Raji (cell line): Measurements from ENCODE around the gene ENKD1.

Source experiments
- POLR2A ChIP-seq: IDR thresholded peaks from 2 replicates; pipeline ENCODE4 v1.6.1; 2011; ENCODE audit warnings: low read depth, low read length, control low read depth; ENCODE audit not compliant: insufficient read depth

Gene ENKD1, protein sequence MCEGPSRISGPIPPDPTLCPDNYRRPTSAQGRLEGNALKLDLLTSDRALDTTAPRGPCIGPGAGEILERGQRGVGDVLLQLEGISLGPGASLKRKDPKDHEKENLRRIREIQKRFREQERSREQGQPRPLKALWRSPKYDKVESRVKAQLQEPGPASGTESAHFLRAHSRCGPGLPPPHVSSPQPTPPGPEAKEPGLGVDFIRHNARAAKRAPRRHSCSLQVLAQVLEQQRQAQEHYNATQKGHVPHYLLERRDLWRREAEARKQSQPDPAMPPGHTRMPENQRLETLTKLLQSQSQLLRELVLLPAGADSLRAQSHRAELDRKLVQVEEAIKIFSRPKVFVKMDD

DNA sequence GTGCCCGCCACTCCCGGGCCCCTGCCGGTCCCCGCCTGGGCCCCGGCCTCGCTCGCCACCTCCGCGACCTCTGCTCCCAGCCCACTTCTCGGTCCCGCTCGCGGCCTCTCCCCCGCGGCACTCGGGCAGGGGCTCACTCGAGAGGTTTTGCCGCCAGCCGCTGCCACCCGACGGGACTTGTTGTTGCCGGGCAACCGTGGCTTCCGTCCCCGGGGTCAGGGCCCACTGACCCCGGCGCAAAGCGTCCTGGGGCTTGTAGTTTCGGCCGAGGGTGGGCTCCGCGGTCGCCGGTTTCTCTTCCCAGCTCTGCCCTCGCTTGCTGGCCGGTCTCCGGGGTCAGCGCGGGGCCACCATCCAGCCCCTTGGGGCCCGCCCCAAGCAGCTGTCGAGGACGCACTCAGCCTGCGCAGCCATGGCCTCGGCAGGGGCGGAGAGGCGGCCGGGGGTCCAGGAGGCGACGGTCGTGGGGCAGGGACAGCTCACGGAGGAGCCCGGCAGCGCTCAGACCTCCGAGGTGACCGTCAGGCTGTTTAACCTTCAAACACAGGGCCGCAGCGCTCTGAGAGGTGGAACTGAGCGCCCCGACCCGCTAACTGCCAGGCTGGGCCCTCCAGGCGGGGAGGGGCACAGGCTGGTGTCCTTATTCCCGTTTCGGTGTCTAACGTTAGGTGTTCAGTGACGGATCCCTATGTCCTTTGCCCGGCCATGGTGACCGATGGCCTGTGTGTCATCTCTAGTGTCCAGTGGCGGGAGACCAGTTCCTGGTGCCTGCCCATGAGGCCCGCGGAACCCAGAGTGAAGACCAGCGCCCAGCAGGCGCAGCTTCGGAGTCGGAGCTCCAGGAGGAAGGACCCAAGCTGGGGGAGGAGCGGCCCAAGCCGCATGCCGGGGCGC is at the start of gene ENKD1, which contains the start of gene C16orf86:
Gene ENKD1, minus strand, starts transcription at position 192 of the 894 bp plus-strand sequence. CDS start 308 bp downstream, outside the sequence.
Gene C16orf86, plus strand, starts transcription at position 256 of the 894 bp plus-strand sequence. Its CDS starts 157 bp downstream, at position 413.
- TF ChIP-seq POLR2A = 0 out of 2 replicates have a peak, but pooled peaks have one; percentile 13

DNA sequence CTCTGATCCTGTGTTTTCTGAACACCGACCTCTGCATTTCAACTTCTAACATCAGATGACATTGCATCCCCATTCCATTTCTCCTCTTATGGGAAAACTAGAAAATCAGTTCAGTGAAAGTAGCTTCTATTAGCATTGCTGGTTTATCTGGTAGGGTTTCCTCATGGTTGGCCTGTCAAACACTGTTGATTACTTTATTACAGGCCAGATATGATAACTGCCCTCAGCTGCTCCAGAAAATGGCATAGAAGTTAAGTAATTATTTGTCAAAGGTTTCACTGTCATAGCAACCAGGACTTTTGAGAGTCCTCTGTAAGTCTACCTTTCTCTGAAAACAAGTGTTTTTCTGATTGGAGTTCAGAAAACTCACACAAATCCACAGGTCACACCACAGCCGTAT is 49.5 kb upstream of the ENKD1 start:
- TF ChIP-seq POLR2A = no peak

DNA sequence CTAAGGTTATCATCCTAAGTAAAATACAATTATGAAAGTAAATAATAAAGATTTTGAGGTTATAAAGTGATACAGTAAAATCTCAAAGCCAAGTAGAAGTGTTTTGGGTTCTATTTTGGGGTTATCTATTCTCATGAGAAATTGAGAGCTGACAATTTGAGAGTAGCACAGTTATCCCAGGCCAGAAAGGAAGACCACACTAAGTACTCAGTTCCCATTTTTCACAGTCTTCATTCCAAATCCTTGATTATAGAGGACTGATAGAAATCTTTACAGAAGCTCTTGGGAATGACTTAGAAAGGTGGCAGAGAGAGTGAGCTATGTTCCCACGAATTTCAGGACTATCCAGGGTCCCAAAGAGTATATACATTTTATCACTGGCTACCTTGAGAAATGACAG is 48.0 kb upstream of the ENKD1 start:
- no peak for TF ChIP-seq POLR2A

DNA sequence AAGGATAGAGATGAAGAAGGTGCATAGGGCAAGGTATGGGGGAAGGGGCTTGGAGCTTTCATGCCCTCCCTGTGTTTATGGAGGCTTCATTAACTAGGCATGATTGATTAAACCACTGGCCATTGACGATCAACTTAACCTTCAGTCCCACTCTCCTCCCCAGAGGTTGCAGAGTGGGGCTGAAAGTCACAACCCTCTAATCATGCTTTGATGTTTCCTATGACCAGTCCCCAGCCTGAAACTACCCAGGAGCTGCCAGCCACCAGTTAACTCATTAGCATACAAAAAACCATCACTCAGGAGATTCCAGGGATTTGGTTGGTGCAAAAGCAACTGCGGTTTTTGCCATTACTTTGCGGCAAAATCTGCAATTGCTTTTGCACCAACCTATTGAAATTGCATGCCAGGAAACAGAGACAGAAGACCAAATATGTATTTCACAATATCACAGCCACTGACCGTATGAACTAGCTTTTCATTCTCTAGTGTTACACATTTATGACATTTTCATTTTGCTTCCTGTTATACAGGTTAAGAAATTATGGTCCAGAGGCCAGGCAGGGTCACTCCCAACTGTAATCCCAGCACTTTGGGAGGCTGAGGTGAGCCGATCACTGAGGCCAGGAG is 47.2 kb upstream of the ENKD1 start:
- no peak for TF ChIP-seq POLR2A

DNA sequence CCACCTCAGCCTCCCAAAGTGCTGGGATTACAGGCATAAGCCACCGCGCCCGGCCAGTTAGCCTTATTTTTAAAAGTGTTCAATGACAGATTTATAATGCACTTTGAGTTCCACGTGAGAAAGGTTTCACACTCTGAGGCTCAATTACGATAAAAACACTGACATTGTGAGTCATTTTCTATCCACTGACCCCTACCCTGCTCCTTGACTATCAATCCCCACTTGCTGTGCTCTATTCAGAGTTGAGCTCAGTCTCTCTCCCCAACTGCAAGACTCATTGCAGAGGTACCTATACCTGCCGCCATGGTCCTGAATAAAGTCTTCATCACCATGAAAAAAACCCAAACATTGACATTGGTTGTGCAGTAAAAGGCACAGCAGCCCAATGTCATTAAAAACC is 44.1 kb upstream of the ENKD1 start:
- TF ChIP-seq POLR2A = no peak

DNA sequence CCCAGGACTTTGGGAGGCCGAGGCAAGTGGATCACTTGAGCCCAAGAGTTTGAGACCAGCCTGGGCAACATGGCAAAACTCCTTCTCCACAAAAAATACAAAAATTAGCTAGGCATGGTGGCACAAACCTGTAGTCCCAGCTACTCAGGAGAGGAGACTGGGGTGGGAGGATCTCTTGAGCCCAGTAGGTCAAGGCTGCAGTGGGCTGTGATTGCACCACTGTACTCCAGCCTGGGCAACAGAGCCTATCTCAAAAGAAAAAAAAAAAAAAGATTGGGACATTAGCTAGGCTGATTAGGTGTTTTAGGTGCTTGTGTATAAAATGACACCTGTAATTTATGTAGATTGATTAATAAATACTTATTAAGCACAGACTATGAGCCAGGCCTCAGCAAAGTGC is 42.5 kb upstream of the ENKD1 start:
- no peak for TF ChIP-seq POLR2A

DNA sequence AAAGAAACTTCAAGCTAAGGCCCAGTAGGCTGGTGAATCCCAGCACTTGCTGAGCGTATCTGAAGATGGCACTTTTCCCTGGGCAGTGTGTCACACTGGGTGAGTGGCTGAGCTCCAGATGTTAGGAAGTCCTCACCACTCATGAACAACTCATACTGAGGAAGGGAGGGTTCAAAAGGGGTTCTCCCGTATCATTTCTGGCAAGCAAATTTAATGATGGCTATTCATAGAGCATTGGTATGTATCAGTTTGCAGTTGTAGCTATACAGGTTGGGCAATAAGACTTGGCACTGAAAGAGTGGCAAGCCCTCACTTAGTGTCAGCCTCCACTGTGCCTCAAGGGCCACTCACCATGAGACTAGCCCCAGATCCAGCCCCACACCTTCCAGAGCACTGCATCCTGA is 41.8 kb upstream of the ENKD1 start:
- no peak for TF ChIP-seq POLR2A

DNA sequence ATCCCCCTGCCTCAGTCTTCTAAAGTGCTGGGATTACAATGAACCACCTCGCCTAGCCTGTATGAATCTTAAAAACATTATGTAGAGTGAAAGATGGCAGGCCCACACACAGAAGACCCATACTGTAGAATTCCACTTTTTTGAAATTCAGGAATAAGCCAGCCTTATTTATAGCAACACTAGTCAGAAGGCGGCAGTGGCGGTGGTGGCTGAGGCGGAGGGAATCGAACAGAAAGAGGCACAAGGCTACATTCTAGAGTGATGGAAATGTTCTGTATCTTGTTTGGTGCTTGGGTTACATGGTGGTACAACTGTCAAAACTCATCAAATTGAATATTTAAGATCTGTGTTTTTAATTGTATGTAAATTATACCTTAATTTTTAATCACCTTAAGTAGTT is 41.2 kb upstream of the ENKD1 start:
- TF ChIP-seq POLR2A = no peak

DNA sequence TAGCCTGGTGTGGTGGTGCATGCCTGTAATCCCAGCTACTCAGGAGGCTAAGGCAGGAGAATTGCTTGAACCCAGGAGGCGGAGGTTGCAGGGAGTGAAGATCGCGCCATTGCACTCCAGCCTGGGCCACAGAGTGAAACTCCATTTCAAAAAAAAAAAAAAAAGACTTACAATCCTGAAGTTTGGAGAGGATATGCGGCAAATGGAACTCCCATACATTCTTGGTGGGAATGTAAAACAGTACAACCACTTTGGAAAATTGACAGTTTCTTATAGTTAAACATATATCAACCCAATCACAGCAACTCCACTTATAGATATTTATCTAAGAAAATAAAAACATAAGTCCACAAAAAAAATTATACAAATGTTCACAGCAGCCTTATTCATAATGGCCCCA is 40.7 kb upstream of the ENKD1 start:
- TF ChIP-seq POLR2A = no peak

DNA sequence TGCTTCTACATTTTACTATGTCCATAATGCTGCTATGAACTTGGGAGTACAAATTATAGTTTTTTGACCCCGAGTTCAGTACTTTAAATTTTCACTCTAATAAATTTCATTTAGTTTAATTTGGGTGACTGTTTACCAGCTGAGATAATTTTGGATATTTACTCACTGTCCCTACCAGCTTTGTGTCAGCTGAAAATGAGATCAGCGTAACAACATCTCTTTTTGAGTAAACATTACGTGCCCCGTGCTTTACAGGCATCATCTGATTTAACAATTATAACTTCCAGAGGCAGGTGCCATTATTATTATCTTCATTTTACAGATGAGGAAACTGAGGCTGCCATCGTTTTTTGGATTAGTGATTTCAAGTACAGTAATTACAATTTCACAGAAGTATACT is 37.6 kb upstream of the ENKD1 start:
- TF ChIP-seq POLR2A = no peak

DNA sequence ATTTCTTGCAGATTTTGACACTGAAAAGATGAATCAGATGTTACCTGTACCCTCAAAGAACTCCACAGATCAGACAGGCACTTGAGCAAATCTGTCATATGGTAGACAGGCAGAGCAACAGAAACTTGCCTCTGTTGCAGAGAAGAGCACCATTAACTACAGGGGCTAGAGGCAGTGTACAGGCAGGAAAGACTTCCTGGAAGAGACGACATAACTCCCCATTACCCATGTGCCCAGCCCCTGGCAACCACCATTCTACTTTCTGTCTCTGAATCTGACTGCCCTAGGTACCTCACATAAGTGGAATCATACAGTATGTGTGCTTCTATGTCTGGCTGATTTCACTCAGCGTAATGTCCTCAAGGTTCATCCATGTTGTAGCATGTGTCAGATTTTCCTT is 37.1 kb upstream of the ENKD1 start:
- no peak for TF ChIP-seq POLR2A

DNA sequence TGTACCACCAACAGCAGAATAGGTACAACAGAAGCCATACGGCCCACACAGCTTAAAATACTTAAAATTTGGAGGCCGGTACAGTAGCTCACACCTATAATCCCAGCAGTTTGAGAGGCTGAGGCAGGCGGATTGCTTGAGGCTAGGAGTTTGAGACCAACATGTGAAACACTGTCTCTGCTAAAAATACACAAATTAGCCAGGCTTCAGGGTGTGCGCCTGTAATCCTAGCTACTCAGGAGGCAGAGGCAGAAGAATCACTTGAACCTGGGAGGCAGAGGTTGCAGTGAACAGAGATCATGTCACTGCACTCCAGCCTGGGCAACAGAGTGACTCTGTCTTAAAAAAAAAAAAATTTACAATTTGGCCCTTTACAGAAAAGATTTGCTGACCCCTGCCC is 35.6 kb upstream of the ENKD1 start:
- TF ChIP-seq POLR2A = no peak

DNA sequence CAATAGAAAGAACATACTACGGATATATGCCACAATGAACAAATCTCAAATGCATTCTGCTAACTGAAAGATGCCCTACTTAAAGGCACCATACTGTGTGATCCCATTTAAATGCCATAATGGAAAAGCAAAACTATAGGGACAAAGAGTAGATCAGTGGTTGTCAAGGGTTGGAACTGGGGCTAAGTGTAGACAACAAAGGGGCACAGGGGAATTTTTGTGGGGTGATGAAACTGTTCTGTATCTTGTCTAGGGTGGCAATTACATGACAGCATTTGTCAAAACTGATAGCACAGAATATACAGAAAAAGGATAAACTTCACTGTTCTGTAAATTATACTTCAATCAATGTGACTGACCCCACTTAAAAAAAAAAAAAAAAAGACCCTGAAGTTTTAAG is 34.9 kb upstream of the ENKD1 start:
- TF ChIP-seq POLR2A = no peak

DNA sequence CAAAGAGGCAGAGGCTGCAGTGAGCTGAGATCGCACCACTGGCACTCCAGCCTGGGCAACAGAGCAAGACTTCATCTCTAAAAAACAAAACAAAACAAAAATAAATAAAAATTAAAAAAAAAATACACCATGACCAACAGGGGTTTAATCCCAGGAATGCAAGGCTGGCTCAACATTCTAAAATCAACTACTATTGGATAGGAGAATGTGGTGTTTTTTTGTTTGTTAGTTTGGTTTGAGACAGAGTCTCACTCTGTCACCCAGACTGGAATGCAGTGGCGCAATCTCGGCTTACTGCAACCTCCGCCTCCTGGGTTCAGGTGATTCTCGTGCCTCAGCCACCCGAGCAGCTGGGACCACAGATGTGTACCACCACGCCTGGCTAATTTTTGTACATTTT is 32.7 kb upstream of the ENKD1 start:
- no peak for TF ChIP-seq POLR2A

DNA sequence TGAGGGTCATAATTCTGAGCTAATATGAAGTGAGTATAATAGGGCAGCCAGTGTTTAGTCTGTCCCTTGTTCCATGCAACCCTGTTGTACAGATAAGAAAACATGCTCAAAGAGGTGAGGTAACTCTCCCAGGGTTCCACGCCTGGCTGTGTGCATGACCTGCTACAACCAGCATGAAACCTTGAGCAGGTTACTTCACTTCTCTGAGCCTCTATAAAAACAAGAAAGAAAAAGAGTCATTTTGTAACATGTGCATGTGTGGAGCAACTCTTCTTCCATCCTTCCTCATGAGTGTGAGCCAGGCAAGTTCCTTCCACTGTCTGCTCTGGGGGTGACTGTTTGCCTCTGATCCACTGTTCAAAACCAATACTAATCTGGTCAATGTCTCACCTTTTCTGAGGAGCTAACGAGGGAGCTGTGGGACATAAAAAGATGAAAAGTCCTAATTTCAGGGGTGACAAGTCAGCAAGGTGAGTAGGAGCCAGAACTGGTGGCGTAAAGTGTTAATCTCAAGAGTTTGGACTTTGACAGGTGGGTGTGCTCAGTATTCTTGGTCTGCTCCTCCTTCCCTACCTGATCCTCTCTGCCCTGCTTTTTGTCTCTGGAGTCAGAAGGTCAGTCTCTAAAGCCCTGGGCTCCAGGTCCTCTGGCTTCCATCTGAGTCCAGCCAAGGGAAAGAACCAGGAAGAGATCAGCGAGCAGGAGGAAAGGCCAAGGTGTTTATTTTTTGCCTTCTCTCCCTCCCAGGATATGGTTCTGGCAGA is 31.1 kb upstream of the ENKD1 start:
- TF ChIP-seq POLR2A = no peak
